ENCODE data around the gene SLC35A4.
A peak's percentile ranks its signal among the peaks of the same experiment; 100 is the strongest.

Gene SLC35A4, protein sequence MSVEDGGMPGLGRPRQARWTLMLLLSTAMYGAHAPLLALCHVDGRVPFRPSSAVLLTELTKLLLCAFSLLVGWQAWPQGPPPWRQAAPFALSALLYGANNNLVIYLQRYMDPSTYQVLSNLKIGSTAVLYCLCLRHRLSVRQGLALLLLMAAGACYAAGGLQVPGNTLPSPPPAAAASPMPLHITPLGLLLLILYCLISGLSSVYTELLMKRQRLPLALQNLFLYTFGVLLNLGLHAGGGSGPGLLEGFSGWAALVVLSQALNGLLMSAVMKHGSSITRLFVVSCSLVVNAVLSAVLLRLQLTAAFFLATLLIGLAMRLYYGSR

DNA sequence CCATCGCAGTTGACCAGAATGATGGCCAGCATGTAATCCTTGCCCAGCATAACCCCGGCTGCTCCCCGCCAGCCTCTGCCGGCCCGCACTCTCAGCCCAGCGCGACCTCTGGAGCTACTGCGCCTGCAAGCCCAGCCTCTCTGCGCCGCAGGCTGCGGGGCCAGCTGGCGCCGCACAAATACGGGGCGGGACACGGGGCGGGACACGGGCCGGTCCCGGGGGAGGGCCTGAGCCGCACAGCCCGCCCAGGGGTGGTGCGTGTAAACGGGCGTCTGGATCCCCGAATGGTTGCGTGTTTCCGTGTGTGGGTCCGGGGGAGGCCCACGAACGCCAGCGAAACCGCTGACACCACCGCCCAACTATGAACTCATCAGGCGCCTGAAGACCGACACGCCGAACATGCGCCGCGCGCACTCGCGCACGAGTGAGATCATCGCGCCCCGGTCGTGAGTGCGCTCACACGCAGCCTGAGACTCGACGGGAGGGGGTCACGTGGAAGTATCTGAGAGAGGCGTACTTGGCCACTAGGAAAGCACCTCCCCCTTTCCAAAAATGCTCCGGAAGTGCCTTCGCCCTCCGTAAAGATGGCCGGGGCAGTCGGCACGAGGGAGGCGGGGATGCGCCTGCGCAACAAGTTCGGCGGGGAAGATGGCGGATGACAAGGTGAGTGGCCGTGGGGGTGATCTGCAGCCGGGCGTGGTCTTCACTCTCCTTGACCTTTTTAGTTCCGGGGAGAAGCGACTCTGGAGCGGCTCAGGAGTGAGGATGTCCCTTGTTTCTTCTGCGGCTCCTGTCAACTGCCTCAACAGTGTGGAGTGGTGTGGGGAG is at the start of gene SLC35A4, which contains the start of gene APBB3:
Gene SLC35A4, plus strand, starts transcription at position 633 of the 828 bp plus-strand sequence. CDS start 2,342 bp downstream, outside the sequence.
Gene APBB3, minus strand, starts transcription at position 403 of the 828 bp plus-strand sequence. Its CDS starts 353 bp downstream, at position 50.
- peak; percentile 90 for DNase-seq

DNA sequence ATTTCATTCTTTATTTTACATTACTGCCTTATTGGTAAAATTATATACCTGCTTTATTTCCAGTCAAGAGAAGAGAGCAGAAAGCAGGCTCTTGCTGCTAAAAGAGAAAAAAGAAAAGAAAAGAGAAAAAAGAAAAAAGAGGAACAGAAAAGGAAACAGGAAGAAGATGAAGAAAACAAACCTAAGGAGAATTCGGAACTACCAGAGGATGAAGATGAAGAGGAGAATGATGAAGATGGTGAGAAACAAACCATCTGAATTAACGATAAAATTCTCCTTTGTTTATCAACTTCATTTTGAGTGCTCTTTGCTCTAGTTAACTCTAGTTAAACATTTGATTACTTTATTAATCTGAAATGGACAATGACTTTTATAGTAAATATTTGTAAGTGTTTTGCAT is 40.6 kb upstream of the SLC35A4 start:
- DNase-seq, result no peak

DNA sequence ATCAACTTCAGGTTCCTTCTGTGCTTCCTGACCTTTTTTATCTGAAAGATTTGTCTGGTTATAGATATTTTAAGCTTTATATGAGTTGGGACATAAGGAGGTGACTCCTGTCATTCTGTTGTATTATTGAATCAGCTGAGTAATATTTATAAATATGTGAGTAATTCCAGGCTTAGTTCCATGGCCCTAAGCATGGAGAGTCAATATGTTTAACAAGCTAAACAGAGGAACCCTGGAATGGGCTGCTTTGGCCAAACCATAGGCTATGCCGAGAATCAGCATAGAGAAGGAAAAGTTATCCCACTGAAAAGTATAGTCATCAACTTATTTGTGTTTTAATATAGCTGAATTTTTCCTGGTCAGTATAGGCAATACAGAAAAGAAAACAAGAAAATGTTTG is 24.4 kb upstream of the SLC35A4 start:
- DNase-seq, result no peak

DNA sequence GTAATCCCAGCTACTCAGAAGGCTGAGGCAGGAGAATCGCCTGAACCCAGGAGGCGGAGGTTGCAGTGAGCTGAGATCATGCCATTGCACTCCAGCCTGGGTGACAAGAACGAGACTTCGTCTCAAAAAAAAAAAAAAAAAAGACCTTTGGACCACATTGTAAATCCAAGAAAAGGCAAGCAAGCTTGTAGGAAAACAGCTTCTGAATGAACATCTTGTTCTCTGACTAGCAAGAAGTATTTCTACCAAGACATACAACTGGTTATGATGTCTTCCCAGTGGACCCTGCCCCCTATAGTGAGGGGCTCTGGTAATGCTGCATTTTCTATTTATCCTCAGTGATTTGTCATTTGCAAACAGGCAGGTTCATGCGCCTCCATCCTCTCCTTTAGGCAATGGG is 21.7 kb upstream of the SLC35A4 start:
- no peak for DNase-seq

DNA sequence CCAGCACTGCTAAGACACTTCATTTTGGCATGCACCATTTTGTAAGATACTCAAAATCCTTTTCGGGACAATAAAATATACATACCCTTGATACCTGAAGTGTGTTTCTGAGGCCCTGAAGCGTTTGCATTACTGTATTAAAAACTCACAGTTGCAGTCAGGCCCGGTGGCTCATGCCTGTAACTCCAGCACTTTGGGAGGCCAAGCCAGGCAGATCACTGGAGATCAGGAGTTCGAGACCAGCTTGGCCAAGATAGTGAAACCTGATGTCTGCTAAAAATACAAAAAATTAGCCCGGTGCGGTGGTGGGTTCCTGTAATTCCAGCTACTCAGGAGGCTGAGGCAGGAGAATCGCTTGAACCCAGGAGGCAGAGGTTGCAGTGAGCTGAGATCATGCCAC is 19.6 kb upstream of the SLC35A4 start:
- no peak for DNase-seq

DNA sequence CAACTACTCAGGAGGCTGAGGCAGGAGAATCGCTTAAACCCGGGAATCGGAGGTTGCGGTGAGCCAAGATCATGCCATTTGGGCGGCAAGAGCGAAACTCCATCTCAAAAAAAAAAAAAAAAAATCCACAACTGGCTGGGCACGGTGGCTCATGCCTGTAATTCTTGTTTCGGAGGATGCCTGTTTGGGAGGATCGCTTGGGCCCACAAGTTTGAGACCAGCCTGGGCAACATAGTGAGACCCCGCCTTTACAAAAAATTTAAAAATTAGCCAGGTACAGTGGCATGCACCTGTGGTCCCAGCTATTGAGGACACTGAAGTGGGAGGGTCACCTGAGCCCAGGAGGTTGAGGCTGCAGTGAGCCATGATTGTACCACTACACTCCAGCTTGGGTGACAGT is 19.0 kb upstream of the SLC35A4 start:
- DNase-seq, result no peak

DNA sequence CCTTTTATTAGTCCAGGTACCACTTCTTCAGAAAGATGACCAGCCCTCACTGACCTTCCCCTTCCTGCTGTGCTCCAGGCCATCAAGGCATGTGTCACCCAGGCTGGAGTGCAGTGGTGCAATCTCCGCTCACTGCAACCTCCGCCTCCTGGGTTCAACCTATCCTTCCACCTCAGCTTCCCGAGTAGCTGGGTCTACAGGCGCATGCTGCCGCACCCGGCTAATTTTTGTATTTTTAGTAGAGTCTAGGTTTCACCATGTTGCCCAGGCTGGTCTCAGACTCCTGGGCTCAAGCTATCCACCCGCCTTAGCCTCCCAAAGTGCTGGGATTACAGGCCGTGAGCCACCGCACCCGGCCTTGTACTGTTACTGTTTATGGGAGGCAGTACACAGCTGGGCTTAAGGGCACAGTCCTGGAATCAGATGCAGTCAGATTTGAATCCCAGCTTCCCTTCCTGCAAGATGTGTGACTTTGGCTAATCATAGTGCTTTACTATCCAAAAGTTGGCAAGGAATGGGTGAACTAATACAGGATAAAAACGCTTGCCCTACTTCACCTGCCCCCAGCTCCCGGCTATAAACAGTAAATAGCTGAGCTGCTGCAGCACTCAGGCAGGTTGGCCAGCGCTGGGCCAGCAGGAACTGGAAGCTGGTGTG is 17.6 kb upstream of the SLC35A4 start:
- no peak for DNase-seq

DNA sequence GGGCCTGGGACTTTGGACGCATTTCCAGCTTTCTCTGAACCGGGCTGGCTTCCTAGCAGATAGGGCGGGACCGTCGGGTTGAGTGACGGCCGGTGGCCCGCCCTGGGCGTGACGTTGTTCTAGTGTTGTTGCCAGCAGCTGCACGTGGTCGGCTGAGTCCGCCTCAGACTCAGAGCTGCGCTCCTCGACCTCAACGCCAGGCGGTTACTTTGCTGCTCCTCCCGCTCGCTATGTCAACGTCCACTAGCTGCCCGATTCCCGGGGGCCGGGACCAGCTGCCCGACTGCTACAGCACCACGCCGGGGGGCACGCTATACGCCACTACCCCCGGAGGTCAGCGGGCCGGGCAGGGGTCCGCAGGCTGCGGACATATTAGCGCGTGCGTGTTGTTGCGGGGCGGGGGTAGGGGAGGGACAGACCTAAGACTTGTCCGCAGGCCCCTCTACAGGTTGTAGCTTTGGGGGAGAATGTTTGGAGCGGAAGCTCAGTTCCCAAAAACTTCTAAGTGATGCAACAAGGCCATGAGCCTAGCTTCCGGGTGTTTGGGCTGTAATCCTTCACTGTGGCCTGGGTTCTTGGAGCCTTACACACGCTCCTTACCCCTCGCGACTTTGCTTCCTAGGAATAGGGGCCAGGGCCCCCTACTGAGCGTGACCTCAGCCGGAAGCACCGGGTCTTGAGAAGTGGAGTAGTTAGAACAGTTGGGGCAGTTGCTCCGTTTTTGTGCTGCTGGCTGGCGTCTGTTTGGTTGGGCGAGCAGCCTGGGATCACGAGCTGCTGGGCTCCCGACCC is 16.9 kb upstream of the SLC35A4 start, which contains the start of gene EIF4EBP3:
Gene EIF4EBP3, plus strand, starts transcription at position 155 of the 792 bp plus-strand sequence. Its CDS starts 76 bp downstream, at position 231.
- DNase-seq, result peak; percentile 77

DNA sequence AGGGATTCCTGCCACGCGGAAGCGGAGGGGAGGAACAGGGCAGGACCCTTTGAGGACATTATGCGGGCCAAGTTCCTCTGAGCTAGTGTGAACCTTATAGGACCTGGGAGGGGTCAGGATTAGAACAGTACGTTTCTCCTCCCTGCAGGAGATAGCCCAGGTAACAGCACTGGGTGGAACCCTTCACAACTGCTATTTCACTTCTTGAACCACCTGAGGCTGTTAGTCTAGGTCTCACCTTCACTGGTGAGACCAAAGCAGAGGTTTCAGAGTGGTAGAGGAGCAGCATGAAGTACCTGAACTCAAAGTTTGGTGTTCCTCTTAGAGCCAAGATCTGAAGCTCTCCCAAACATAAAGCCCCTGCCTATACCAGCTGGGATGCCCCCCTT is 16.3 kb upstream of the SLC35A4 start:
- no peak for DNase-seq

DNA sequence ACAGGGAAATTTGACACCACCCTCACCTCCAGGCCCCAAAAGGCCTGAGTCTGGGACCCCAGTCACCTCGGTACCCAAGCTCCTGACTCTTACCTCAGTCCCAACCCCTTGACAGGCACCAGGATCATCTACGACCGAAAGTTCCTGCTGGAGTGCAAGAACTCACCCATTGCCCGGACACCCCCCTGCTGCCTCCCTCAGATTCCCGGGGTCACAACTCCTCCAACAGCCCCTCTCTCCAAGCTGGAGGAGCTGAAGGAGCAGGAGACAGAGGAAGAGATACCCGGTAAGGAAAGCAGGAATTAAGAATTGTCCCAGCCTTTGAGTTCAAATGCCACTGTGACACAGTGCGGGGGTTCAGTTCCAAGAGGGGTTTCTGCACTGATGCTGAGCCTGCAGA is 15.8 kb upstream of the SLC35A4 start:
- no peak for DNase-seq

DNA sequence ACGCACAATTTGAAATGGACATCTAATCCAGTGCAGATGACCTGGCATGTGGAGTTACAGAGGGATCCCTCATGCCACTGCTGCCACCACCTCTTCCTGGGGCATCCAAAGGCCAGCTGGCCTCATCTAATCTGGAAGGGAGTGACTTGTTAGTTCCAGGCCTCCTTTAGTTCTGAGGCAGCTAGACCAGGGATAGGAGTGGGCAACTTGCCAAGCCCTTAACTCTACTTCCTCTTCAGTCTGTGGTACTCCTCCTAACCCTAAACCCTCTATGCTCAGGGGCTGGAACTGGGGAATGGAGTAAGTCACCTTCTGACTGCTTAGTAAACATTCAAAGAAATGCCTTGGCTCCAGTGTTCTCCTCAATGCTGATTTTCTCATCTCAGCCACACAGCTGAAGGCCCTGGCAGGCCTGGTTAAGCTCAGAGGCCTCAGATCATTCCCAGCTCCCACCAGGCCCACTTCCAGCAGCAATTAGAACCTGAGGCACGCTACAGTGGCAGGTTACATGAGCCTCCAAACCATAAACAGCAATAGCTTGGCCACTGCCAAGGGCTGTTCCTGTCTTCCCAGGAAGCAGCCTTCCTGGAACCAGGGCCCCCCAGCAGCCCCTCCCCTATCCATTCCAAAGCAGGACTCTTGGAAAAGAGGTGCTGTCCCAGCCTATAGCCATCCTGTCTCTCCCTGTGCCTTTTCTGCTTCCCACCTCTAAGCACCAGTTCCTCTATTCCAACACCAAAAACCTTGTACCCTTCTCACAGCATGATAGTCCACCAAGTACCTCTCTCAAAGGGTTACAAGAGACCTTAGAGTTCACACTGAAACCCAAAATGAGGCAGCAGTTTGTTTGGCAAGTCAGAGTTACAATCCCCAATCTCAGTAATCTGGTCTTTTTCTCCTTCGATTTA is 15.1 kb upstream of the SLC35A4 start:
- no peak for DNase-seq

DNA sequence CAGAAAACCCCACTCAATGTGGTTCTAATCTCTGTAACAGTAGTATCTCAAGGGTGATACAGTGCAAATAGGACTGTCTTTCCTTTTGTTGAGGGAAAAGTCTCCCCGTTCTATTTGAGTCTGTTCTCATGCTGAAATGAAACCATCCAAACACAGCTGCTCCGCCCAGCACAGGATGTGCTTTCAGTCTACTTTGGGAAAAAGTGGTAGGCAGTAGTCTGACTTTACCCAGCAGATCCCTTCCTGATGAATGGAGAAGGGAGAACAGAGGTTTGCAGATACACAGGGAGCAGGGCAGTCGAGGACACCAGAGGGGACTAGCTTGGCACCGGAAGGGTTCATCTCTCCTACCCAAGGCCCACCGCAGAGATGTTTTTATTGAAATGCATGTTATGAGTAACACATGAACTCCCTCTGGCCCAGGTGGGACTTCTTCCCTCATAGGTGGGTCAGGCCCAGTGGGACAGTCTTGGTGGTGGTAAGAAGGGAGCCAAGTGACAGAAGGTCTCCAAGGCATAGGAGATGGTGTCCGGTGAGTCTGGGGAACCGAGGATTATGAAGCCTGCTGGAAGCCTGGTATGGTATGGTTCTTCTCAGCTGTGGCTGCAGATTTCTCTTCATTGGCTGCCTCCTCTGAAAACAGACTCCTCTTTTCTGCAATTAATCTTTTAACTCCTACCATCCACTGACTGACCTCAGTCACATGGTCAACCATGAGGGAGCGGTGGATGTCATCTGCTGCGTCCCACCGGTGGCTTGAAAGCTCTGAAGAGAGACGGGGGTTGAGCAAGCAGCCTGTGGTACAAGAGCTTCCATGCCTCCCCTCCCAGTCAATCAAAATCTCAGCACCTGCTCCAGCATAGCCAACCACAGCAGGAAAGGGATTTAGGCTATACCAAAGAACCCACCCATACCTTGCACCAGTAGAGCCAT is 14.2 kb upstream of the SLC35A4 start:
- DNase-seq, result no peak

DNA sequence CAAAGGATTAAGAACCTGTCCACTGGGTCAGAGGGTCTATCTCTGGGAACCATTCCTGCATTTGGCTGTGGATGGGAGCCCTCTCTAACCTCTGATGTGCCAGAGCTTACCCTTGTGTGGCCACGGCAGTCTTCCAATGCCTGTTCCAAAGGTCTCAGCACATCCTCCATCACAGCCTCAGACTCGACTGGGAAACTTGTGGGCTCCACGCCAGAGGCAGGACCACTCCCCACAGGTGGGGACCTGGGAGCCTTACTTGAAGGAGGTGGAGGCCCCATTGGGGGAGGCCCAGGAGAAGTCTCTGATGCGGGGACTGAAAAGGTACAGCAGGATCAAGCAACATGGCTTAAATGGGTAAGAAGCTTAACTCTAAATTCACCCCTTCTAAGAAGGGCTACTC is 12.8 kb upstream of the SLC35A4 start:
- no peak for DNase-seq

DNA sequence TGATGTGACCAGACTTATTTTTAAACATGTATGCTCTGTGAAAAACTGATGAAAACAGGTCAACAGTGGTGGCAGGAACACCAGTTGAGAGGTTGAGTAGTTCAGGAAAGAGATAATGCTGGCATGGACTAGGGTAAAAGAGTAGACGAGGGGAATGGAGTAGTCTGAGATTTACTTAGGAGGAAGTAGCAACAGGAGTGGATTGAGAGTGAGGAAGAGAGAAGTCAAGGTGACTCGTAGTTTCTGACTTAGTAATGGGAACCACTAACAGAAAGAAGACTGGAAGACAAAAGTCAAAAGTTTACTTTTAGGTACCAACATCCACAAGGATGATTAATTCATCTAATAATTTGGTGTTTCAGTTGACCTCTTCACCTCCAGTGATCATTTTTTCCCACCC is 11.0 kb upstream of the SLC35A4 start:
- no peak for DNase-seq

DNA sequence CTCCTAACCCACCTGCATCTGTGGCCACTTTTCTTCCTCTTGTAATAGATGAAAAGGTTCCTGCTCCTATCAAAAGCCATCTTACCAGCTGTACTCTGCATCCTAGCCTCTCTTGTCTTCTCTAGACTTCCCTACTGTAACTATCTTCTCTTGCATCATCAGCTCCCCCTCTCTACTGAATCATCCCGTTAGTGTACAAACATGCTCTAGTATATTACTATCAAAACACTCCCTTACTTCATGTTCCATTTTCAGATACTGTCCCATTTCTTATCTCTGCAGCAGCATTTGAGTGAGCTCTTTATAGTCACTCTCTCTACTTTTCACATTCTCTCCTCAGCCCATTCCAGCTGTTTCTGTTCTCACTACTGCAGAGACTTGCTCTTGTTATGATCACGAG is 10.2 kb upstream of the SLC35A4 start:
- DNase-seq, result no peak

DNA sequence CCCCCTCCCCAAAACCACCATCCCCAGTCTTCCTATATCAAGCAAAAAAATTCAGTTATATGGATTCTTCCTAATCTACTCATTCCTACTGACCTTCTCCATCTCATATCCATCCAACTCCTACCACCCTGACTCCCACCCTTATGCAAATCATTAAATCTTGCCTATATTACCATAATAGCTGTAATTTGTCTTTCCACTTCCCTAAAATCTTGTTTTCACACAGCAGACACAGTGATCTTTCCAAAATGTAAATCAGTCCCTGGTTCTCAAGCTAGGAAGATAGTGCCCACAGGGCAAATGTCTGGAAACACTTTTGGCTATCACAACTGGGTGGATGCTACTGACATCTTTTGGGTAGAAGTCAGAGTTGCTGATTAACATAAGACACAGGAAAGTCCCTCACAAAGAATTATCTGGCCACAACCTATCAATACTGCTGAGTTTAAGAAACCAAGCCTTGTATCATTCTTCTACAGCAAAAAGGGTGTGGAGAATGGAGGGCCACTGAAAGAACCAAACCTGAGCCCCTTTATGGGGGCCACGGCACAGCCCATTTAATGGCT is 8.8 kb upstream of the SLC35A4 start:
- DNase-seq, result no peak

DNA sequence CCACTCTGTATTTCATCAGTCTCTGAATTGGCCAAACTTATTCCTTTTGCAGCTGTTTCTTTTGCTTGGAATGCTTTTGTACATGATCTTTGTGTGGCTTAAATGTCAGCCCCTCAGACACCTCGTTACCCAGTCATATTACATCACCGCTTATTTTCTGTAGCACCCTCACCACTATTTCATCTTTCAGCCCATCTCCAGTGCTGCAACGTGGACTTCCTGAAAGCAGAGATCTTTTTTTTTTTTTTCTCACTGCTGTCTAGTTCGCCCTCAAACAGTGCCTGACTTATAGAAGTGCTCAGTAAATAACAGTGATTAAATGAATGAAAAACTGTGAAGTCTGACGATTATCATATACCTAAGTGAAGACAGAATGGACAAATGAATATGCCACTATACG is 8.2 kb upstream of the SLC35A4 start:
- no peak for DNase-seq

DNA sequence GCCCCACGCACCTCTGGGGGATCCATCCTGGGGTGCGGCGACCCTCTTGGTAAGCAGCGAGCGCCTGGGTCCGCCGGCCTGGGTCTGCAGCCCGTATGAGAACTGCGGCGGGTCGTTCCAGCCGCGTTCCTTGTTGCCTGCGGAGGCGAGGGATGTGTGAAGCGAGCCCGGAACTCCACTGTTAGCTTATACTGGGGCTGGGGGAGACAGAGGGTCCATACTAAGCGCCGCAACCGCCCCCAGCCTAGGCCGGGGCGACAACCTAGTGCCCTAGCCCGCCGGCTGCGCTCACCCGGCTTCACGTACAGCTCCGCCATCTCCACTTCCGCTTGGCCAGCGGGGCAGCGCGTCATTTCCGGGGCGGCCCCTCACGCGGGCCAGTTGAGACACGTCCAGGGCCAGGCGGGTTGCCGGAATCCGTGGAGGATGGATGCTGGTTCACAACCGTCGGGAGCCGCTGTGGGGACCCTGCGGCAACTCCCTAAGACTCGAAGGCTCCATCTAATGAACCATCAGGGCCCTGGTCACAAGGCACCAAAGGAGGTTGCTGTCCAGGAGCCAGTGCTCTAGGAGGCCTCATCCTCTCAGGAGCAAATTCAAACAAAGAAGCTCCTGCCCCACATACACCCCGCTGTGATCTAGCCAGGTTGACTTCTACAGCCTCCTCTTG is 7.4 kb upstream of the SLC35A4 start, which contains the start of gene SRA1:
Gene SRA1, minus strand, starts transcription at position 338 of the 670 bp plus-strand sequence. Its CDS starts 21 bp downstream, at position 317.
- peak; percentile 82 for DNase-seq

DNA sequence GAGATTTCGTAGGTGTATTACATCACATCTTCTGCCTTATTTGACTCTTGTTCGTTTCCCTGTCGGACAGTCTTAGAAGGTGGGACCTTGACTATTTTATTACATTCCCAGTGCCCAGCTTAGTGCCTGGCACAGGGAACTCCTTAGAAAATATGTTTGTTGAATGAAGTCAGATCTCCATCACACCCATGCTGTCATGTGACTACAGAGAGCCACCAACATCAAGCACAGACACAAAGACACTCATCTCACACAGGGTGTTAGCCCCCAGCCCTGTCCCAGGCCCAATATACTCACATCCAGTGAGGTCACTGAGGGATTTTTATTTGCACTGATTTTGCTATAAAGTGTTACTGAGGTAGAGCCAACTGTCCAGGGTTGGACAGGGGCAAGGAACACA is 6.7 kb upstream of the SLC35A4 start:
- no peak for DNase-seq
